DND-41 (cell line): Measurements from ENCODE around the gene ASIC3.

Experiments
- ATAC-seq: fragments of 200-7000 bp; cut with Tn5 transposase; 3 replicates; pipeline ENCODE4 v1.9.1; 2021; ENCODE audit warnings: low read depth; ENCODE audit not compliant: insufficient read depth
- DNase-seq: peaks from one replicate; pipeline ENCODE4 v3.0.0-alpha.2; 2020
- H2AFZ ChIP-seq: 2 replicates; pipeline ENCODE4 v1.6.0; 2012; ENCODE audit warnings: low read depth, low read length
- H3K27ac ChIP-seq: 2 replicates; pipeline ENCODE4 v1.5.1; 2012; ENCODE audit warnings: low read length, inconsistent platforms
- H3K27me3 ChIP-seq: fragments of 200-600 bp; sonication (generic); 2 replicates; pipeline ENCODE4 v1.6.0; 2012; ENCODE audit warnings: low read length, mild to moderate bottlenecking, inconsistent platforms; ENCODE audit not compliant: insufficient read depth, poor library complexity
- H3K36me3 ChIP-seq: 2 replicates; pipeline ENCODE4 v1.5.1; 2012; ENCODE audit warnings: low read length, inconsistent platforms; ENCODE audit not compliant: insufficient read depth
- H3K4me1 ChIP-seq: 2 replicates; pipeline ENCODE4 v1.5.1; 2012; ENCODE audit warnings: mild to moderate bottlenecking, low read length; ENCODE audit not compliant: insufficient read depth
- H3K4me2 ChIP-seq: 2 replicates; pipeline ENCODE4 v1.6.0; 2012; ENCODE audit warnings: mild to moderate bottlenecking, moderate library complexity, low read length, inconsistent platforms; ENCODE audit not compliant: insufficient read depth
- H3K4me3 ChIP-seq, 2 experiments: fragments of 200-600 bp in 1 of 2; shearing (Covaris generic) in 1 of 2; 2 replicates each; pipeline ENCODE4 v1.5.1; 2012 to 2016; ENCODE audit warnings: inconsistent platforms in 2 of 2, low read length in 2 of 2, mild to moderate bottlenecking in 2 of 2, low read depth in 1 of 2, moderate library complexity in 1 of 2
- H3K79me2 ChIP-seq: 2 replicates; pipeline ENCODE4 v1.6.0; 2012; ENCODE audit warnings: low read length, inconsistent platforms; ENCODE audit not compliant: insufficient read depth
- H3K9ac ChIP-seq: 2 replicates; pipeline ENCODE4 v1.6.0; 2012; ENCODE audit warnings: low read depth, mild to moderate bottlenecking, inconsistent platforms, low read length, moderate library complexity
- H3K9me3 ChIP-seq: 2 replicates; pipeline ENCODE4 v1.5.1; 2012; ENCODE audit warnings: low read length, moderate library complexity, mild to moderate bottlenecking, inconsistent platforms; ENCODE audit not compliant: insufficient read depth, severe bottlenecking
- H4K20me1 ChIP-seq: 2 replicates; pipeline ENCODE4 v1.6.0; 2012; ENCODE audit warnings: low read length; ENCODE audit not compliant: insufficient read depth
- EZH2 ChIP-seq: IDR thresholded peaks from 3 replicates; pipeline ENCODE4 v1.6.1; 2012; ENCODE audit warnings: borderline replicate concordance, low read depth, mild to moderate bottlenecking, moderate library complexity, low read length, inconsistent platforms; ENCODE audit not compliant: severe bottlenecking
- TF ChIP-seq, protein P1 (sequence below): IDR thresholded peaks from 2 replicates; pipeline ENCODE4 v1.5.1; 2012; ENCODE audit warnings: borderline replicate concordance, low read length, moderate library complexity, mild to moderate bottlenecking; ENCODE audit not compliant: poor library complexity, severe bottlenecking; ENCODE audit errors: extremely low read depth

The ASIC3 gene

DNA sequence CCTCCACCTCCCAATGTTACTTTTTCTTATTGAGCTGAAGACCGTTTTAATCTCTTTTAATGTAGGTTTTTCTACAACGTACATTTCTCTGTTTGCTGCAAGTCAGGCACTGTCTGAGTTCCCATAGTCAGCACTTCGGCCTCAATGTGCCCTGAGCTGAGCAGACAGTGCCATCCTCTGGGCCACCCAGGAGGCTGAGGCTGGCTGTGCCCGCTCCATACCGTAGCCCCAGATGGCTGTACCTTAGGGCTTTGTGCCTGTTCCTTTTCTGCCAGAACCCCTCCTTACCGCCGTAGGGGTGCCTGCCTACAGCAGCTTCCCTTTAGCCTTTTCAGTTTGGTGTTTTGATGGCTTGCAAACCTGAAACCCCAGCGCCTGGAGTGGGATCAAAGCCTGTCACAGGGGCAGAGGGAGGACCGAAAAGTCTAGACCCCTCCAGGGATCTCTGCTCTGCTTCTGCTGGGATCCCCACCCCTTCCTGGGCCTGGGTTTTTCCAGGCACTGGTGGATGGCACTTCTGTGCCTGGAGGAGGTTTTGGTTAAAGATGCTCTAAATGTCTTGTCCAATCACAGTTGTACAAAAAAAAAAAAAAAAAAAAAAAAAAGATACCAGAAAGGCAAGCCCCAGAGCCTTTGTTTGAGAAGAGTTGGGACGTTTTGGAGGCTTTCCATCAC is 46.9 kb downstream of the ASIC3 start:
- Histone ChIP-seq H2AFZ (no peak overlapping the region), H3K4me1 (no peaks in the 10 kb centered on the region), H3K9ac (no peak overlapping the region), H4K20me1 (peaks cover 16% of the 10 kb centered on the region; the same call in 1 of the 2 replicates), H3K36me3 (no peaks in the 10 kb centered on the region), H3K79me2 (no peaks in the 10 kb centered on the region; the same call in 1 of the 2 replicates), H3K27me3 (no peaks in the 10 kb centered on the region), H3K9me3 (no peaks in the 10 kb centered on the region), H3K4me3 (no peak overlapping the region), H3K27ac (no peak overlapping the region), H3K4me2 (no peak overlapping the region)
- TF ChIP-seq, protein P1, sequence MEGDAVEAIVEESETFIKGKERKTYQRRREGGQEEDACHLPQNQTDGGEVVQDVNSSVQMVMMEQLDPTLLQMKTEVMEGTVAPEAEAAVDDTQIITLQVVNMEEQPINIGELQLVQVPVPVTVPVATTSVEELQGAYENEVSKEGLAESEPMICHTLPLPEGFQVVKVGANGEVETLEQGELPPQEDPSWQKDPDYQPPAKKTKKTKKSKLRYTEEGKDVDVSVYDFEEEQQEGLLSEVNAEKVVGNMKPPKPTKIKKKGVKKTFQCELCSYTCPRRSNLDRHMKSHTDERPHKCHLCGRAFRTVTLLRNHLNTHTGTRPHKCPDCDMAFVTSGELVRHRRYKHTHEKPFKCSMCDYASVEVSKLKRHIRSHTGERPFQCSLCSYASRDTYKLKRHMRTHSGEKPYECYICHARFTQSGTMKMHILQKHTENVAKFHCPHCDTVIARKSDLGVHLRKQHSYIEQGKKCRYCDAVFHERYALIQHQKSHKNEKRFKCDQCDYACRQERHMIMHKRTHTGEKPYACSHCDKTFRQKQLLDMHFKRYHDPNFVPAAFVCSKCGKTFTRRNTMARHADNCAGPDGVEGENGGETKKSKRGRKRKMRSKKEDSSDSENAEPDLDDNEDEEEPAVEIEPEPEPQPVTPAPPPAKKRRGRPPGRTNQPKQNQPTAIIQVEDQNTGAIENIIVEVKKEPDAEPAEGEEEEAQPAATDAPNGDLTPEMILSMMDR = peak; percentile 4
- no peak for TF ChIP-seq EZH2
- no peak for DNase-seq
- ATAC-seq = no peak

DNA sequence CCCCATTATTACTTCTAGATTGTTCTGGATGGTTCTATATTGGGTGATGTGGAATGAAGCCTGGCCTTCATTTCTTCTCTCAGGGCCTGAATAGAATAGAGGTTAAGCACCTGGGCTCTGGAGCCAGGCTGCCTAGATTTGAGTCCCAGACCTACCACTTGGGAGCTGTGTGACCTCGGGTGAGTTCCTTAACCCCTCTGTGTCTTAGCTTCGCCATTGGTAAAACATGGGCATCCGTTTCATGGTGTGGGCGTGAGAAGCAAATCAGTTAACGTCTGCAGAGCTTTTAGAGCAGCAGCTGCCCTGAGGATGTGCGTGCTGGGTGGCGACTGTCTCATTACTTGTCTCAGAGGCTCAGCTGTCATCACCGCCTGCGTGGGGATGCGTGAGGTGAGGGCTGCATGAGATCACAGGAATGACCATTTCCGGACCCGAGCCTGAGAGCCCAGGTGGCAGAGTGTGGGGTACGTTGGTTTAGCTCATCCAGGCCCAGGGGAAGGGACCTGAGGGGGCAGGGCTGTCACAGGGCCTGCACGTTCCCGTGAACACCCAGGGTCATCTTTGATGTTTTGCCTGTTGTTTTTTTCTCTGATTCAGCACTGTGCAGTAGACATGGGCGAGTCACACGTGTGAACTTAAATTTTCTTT is 47.6 kb downstream of the ASIC3 start:
- ATAC-seq (no peak), DNase-seq (no peak)
- TF ChIP-seq, protein P1 = no peak
- no peak for TF ChIP-seq EZH2
- Histone ChIP-seq H3K4me3 (no peak overlapping the region), H3K27me3 (no peaks in the 10 kb centered on the region), H3K79me2 (no peaks in the 10 kb centered on the region; the same call in 1 of the 2 replicates), H3K4me1 (no peaks in the 10 kb centered on the region), H3K9me3 (no peaks in the 10 kb centered on the region), H3K4me2 (no peak overlapping the region), H3K9ac (no peak overlapping the region), H4K20me1 (peaks cover 14% of the 10 kb centered on the region; the same call in 1 of the 2 replicates), H3K36me3 (no peaks in the 10 kb centered on the region), H2AFZ (no peak overlapping the region), H3K27ac (no peak overlapping the region)

DNA sequence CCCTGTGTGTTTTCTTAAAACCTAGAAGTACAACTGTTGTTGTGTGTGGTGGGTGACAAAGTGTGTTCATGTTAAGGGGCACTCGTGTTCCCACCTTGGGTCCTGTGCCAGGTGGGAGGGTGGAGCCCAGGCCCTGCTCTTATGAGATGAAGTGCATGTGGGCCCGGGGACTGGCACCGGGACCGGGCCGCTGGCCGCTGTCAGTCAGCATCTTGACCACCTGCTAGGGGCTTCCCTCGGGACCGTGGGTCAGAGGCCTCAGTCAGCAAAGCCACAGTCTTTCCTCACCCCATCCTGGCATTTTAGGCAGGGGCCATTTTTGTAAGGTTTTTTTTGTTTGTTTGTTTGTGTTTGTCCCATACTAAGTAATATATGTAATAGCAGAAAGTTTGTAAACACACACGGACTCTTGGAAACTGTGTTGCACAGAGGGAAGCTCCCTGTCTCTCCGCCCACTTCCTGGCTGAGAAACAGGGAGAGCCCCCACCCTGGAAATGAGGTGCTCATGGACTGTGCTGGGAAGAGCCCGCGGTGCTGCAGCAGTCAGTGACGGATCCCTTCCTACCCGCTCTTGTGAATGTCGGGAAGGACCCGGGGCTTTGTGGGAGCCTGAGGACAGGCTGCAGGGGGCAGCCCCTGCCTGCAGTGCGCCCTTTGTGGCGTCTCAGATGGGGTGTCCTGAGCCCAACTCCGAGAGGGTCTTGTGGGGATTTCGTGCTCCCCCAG is 51.3 kb downstream of the ASIC3 start:
- Histone ChIP-seq H3K27me3 (peaks cover 1% of the 10 kb centered on the region), H3K9me3 (no peaks in the 10 kb centered on the region), H3K79me2 (no peaks in the 10 kb centered on the region; the same call in 1 of the 2 replicates), H3K4me2 (no peak overlapping the region), H2AFZ (no peak overlapping the region), H3K36me3 (no peaks in the 10 kb centered on the region), H3K9ac (no peak overlapping the region), H3K27ac (no peak overlapping the region), H4K20me1 (peaks cover 13% of the 10 kb centered on the region; the same call in 1 of the 2 replicates), H3K4me3 (no peak overlapping the region), H3K4me1 (no peaks in the 10 kb centered on the region)
- TF ChIP-seq, protein P1 = no peak
- no peak for TF ChIP-seq EZH2
- DNase-seq = no peak
- ATAC-seq = no peak
